ENCODE measurements around the gene GRAMD1B. TPM values are rescaled to one million over a fixed set of nuclear protein-coding genes. Genes with fewer than 3 reads are reported as not detected.

The GRAMD1B gene
- total RNA-seq, 1 donor from 2014 or later, result 1.4 TPM

- no peak for DNase-seq (ENCODE audit: low spot score)
- no peak for ATAC-seq
Measured at GRCh38 chr11:123526027-123526805, 96.1 kb downstream of the GRAMD1B start.

- no peak for ATAC-seq
- DNase-seq (ENCODE audit: low spot score), result no peak
Measured at GRCh38 chr11:123526918-123527317, 96.8 kb downstream of the GRAMD1B start.

- no peak for DNase-seq (ENCODE audit: low spot score)
- ATAC-seq, result no peak
Measured at GRCh38 chr11:123527526-123527925, 97.5 kb downstream of the GRAMD1B start.

- DNase-seq (ENCODE audit: low spot score), result no peak
- no peak for ATAC-seq
Measured at GRCh38 chr11:123527947-123528346, 97.9 kb downstream of the GRAMD1B start.

DNA sequence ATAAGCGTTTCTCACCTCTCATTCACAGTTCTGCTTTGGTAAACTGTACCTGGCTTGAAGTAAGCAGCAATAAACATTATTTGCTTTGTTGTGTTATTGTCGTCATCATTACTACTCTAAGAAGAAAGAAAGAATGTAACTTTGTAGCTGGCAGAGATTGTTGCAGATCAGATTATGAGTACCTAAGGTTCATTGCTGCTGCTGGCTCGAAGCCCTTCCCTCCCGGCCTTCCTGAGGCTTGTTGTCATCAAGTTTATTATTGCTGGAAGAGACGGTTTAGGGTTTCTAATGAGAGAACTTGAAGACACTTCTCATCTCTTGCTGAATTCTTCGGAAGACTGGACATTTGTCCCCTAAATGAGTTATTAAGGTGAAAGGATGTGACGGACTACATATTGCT is 101.3 kb downstream of the GRAMD1B start:
- no peak for ATAC-seq
- no peak for DNase-seq (ENCODE audit: low spot score)

- ATAC-seq, result no peak
- no peak for DNase-seq (ENCODE audit: low spot score)
Measured at GRCh38 chr11:123532131-123532530, 102.1 kb downstream of the GRAMD1B start.

DNA sequence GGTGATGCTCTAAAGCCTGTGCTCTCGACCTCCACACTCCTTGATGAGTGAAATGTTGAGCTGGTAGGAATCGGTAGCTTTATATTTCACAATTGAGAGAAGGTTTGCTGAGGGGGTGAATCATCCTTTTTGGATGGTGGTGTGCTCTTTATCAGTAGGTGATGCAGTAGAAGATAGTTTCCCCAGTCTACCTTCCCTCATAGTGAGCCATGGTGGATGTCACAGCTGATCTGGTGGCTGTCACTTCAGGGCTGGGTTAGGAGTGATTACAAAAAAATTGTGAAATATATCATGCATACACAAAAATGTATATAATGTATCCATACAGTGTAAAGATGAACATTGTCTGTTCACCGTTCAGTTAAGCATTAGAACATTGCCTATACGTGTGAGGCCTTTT is 105.3 kb downstream of the GRAMD1B start:
- ATAC-seq, result no peak
- no peak for DNase-seq (ENCODE audit: low spot score)

- peak; percentile 20 for ATAC-seq
- no peak for DNase-seq (ENCODE audit: low spot score)
Measured at GRCh38 chr11:123536690-123537437, 106.8 kb downstream of the GRAMD1B start.

- DNase-seq (ENCODE audit: low spot score) (no peak), ATAC-seq (no peak)
Measured at GRCh38 chr11:123537726-123538125, 107.7 kb downstream of the GRAMD1B start.

- DNase-seq (ENCODE audit: low spot score) (no peak), ATAC-seq (no peak)
Measured at GRCh38 chr11:123543797-123544196, 113.7 kb downstream of the GRAMD1B start.

GRCh38 chr11:123544631-123545375 is 114.7 kb downstream of the GRAMD1B start:
- ATAC-seq (no peak), DNase-seq (ENCODE audit: low spot score) (no peak)

GRCh38 chr11:123545726-123546270 is 115.7 kb downstream of the GRAMD1B start:
- ATAC-seq (no peak), DNase-seq (ENCODE audit: low spot score) (no peak)

GRCh38 chr11:123546515-123546914 is 116.4 kb downstream of the GRAMD1B start:
- ATAC-seq, result no peak

GRCh38 chr11:123547180-123547579 is 117.1 kb downstream of the GRAMD1B start:
- no peak for ATAC-seq
- no peak for DNase-seq (ENCODE audit: low spot score)

More at GRCh38 chr11:123546515-123546914, 116.4 kb downstream of the GRAMD1B start:
- DNase-seq (ENCODE audit: low spot score), result no peak

GRCh38 chr11:123548774-123549173 is 118.7 kb downstream of the GRAMD1B start:
- DNase-seq (ENCODE audit: low spot score), result no peak
- no peak for ATAC-seq

DNA sequence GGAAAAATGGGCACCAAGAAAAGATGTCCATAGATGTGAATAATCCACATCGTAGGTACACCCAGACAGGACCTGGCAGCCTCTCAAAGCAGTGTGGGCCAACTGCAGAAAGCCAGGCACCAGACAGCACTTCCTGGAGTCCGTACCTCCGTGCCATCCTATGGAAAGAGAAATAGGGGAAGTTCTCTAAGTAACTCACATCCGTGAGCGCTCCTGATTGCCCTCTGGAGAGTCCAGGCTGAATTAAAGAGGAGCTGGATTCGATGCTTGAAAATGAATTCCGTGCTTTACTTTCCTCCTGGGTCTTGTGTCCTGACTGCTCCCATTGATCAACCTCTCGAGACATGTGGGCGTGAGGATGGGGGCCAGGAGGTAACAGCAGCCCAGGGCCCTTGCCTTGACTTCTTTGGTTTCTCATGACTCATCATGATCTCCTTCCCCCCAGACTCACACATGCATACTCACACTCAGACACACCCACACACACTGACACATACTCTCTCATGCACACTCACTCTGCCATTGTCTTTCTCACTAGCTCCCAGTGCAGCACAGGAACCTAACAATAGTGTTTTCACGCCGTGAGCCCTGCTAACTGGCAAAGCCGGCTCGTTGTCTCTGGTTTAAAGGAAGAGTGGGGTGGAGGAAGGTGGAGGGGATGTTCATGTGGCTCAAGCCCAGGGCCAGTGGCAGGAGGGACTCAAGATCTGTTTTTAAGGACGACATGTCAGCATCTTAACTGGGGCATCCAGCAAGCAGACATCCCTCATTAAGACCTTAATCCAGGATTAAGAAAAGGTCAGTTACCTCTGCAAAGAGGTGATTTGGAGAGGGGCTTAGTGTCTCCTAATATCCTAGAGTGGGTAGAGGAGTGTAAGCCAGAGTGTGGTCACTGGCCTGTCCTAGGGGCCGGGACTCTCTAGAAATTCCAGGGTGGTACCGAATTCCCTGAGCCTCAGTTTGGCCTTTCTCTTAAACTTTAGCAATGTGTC is 120.2 kb downstream of the GRAMD1B start:
- DNase-seq (ENCODE audit: low spot score) (no peak), ATAC-seq (no peak)

GRCh38 chr11:123551079-123551478 is 121.0 kb downstream of the GRAMD1B start:
- ATAC-seq (no peak), DNase-seq (ENCODE audit: low spot score) (no peak)

DNA sequence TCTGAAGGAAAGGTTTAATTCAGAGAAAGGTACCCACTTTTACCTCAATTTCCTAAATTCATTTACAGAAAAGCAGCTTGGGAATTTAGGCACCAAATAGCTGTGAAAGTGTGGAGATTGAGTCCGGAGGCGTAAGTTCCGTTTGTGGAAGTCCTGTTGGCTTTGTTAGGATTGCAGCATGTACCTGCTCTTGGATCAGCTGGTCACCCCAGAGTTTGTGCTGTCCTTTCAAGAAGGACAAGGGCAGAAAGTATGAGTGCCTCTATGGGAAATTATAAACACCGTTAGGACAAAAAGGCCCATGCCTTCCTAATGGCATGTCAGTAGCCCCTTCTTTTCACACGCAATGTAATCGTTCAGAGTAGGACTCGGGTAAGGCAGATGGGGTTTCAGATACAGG is 126.6 kb downstream of the GRAMD1B start:
- no peak for ATAC-seq
- DNase-seq (ENCODE audit: low spot score), result no peak

DNA sequence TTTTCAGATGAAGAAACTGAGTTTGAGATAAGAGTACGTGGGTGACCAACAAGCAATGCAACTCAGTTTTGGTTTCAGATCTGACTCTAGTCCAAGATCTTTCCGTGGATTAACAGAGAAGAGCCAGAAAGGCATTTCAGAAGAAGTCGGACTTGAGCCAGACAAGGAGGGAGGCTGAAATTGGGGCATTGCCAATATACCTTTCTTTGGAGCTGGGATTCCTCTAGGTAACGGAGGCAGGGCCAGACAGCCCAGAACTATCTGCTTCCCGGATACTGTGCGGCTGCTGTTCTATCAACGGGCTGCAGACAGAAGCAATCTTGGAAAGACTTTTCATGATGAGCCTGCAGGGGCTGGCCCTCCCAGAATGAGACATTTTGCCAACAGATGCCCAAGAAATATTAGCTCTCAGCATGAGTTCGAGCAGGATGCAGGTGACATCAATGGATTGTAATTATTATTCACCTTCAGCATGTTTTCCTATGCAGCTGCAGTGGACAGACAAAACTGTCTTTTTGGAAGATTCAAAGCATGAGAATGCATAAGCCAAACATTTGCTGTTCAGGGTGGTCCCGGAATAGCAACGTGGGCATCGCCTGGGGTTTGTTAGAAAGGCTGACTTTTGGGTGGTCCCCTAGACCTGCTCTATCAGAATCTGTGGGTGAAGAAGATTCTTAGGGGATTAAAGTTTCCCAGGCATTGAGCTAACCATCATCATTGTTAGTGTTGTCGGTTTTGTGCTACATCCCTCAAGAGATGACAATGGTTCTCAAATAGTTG is 128.7 kb downstream of the GRAMD1B start:
- no peak for ATAC-seq
- no peak for DNase-seq (ENCODE audit: low spot score)

Measured in left lobe of liver (tissue), 2 donors.